ENCODE data around the gene SPOCK3. TPM values are rescaled to one million over a fixed set of nuclear protein-coding genes. Genes with fewer than 3 reads are reported as not detected.
"Not testable (repeated sequence)": the region's sequence is repeated elsewhere in the genome, so short reads cannot be mapped to it uniquely, and the experiment has no call there.

Gene SPOCK3
- not detected for total RNA-seq

- Mint-ChIP-seq H3K9me3 (ENCODE audit: low read depth) (no peaks in the 10 kb centered on the region), H3K36me3 (no peaks in the 10 kb centered on the region), H3K4me3 (peak within 1 kb of the TSS; percentile 44), H3K4me1 (peaks cover 4% of the 10 kb centered on the region), H3K27me3 (peaks cover 27% of the 10 kb centered on the region), H3K27ac (no peak within 1 kb of the TSS)
- ATAC-seq (peak; percentile 49), DNase-seq (peak; percentile 41)
- CTCF ChIA-PET = no interaction called here
These were observed at the start of gene SPOCK3 for GRCh38 chr4:167234316-167234881. Gene SPOCK3 (minus strand): TSS chr4:167234494.

- CTCF ChIA-PET = no interaction called here
These were observed 48.0 kb upstream of the SPOCK3 start for GRCh38 chr4:167282171-167282864.

GRCh38 chr4:167281545-167281944 is 47.3 kb upstream of the SPOCK3 start:
- H3K36me3 Mint-ChIP-seq; H3K4me3 Mint-ChIP-seq; DNase-seq; ATAC-seq; H3K9me3 Mint-ChIP-seq (ENCODE audit: low read depth); CTCF ChIA-PET; H3K27me3 Mint-ChIP-seq; H3K27ac Mint-ChIP-seq; H3K4me1 Mint-ChIP-seq: not testable (repeated sequence)

More at GRCh38 chr4:167282171-167282864, 48.0 kb upstream of the SPOCK3 start:
- ATAC-seq (no peak), DNase-seq (no peak)
- H3K36me3 Mint-ChIP-seq = no peaks in the 10 kb centered on the region
- no peaks in the 10 kb centered on the region for H3K27me3 Mint-ChIP-seq
- no peaks in the 10 kb centered on the region for H3K4me1 Mint-ChIP-seq
- H3K27ac Mint-ChIP-seq = no peak overlapping the region
- no peak overlapping the region for H3K4me3 Mint-ChIP-seq
- H3K9me3 Mint-ChIP-seq (ENCODE audit: low read depth) = peaks cover 2% of the 10 kb centered on the region

GRCh38 chr4:167274351-167274750 is 40.1 kb upstream of the SPOCK3 start:
- H3K36me3 Mint-ChIP-seq = no peaks in the 10 kb centered on the region
- no peaks in the 10 kb centered on the region for H3K27me3 Mint-ChIP-seq
- H3K9me3 Mint-ChIP-seq (ENCODE audit: low read depth) = peaks cover 3% of the 10 kb centered on the region
- no peak for ATAC-seq
- DNase-seq = no peak
- CTCF ChIA-PET = no interaction called here
- no peaks in the 10 kb centered on the region for H3K4me1 Mint-ChIP-seq
- no peak overlapping the region for H3K27ac Mint-ChIP-seq
- no peak overlapping the region for H3K4me3 Mint-ChIP-seq

- Mint-ChIP-seq H3K9me3 (ENCODE audit: low read depth) (peaks cover 5% of the 10 kb centered on the region), H3K4me1 (no peaks in the 10 kb centered on the region), H3K4me3 (no peak overlapping the region), H3K27ac (no peak overlapping the region), H3K27me3 (no peaks in the 10 kb centered on the region), H3K36me3 (no peaks in the 10 kb centered on the region)
- ATAC-seq = no peak
- CTCF ChIA-PET = no interaction called here
- no peak for DNase-seq
These were observed 30.9 kb upstream of the SPOCK3 start for GRCh38 chr4:167265231-167265630.

GRCh38 chr4:167248271-167248670 is 14.0 kb upstream of the SPOCK3 start:
- no peak overlapping the region for H3K27ac Mint-ChIP-seq
- H3K27me3 Mint-ChIP-seq = no peaks in the 10 kb centered on the region
- peaks cover 7% of the 10 kb centered on the region for H3K9me3 Mint-ChIP-seq (ENCODE audit: low read depth)
- H3K4me3 Mint-ChIP-seq = no peak overlapping the region
- H3K36me3 Mint-ChIP-seq = no peaks in the 10 kb centered on the region
- CTCF ChIA-PET = no interaction called here
- DNase-seq = no peak
- no peaks in the 10 kb centered on the region for H3K4me1 Mint-ChIP-seq
- ATAC-seq = no peak

- Mint-ChIP-seq H3K4me1 (no peaks in the 10 kb centered on the region), H3K9me3 (ENCODE audit: low read depth) (peaks cover 6% of the 10 kb centered on the region), H3K27me3 (peaks cover 9% of the 10 kb centered on the region), H3K4me3 (no peak overlapping the region), H3K27ac (no peak overlapping the region), H3K36me3 (no peaks in the 10 kb centered on the region)
- ATAC-seq = no peak
- no peak for DNase-seq
- CTCF ChIA-PET = no interaction called here
These were observed 5.3 kb upstream of the SPOCK3 start for GRCh38 chr4:167239627-167240026.

GRCh38 chr4:167238226-167238625 is 3.9 kb upstream of the SPOCK3 start:
- H3K36me3 Mint-ChIP-seq = no peaks in the 10 kb centered on the region
- DNase-seq (no peak), ATAC-seq (no peak)
- no peak overlapping the region for H3K4me3 Mint-ChIP-seq
- CTCF ChIA-PET = no interaction called here
- peaks cover 4% of the 10 kb centered on the region for H3K4me1 Mint-ChIP-seq
- peaks cover 5% of the 10 kb centered on the region for H3K9me3 Mint-ChIP-seq (ENCODE audit: low read depth)
- H3K27ac Mint-ChIP-seq = no peak overlapping the region
- H3K27me3 Mint-ChIP-seq = peaks cover 21% of the 10 kb centered on the region

GRCh38 chr4:167233685-167234315 is 494 bp downstream of the SPOCK3 start:
- peak overlapping the region; percentile 44 for H3K4me3 Mint-ChIP-seq
- CTCF ChIA-PET = no interaction called here
- H3K36me3 Mint-ChIP-seq = no peaks in the 10 kb centered on the region
- no peak overlapping the region for H3K27ac Mint-ChIP-seq
- ATAC-seq (peak; percentile 42), DNase-seq (no peak)
- peaks cover 4% of the 10 kb centered on the region for H3K4me1 Mint-ChIP-seq
- peaks cover 27% of the 10 kb centered on the region for H3K27me3 Mint-ChIP-seq
- H3K9me3 Mint-ChIP-seq (ENCODE audit: low read depth) = no peaks in the 10 kb centered on the region

GRCh38 chr4:167232805-167233684 is 1.2 kb downstream of the SPOCK3 start:
- ATAC-seq (no peak), DNase-seq (no peak)
- no peak overlapping the region for H3K27ac Mint-ChIP-seq
- H3K9me3 Mint-ChIP-seq (ENCODE audit: low read depth) = no peaks in the 10 kb centered on the region
- CTCF ChIA-PET = no interaction called here
- peaks cover 27% of the 10 kb centered on the region for H3K27me3 Mint-ChIP-seq
- H3K36me3 Mint-ChIP-seq = no peaks in the 10 kb centered on the region
- no peak overlapping the region for H3K4me3 Mint-ChIP-seq
- peaks cover 4% of the 10 kb centered on the region for H3K4me1 Mint-ChIP-seq

- H3K4me1 Mint-ChIP-seq = peaks cover 4% of the 10 kb centered on the region
- no peak overlapping the region for H3K27ac Mint-ChIP-seq
- H3K4me3 Mint-ChIP-seq = no peak overlapping the region
- ATAC-seq (no peak), DNase-seq (no peak)
- CTCF ChIA-PET = no interaction called here
- H3K9me3 Mint-ChIP-seq (ENCODE audit: low read depth) = no peaks in the 10 kb centered on the region
- peaks cover 27% of the 10 kb centered on the region for H3K27me3 Mint-ChIP-seq
- H3K36me3 Mint-ChIP-seq = no peaks in the 10 kb centered on the region
These were observed 3.5 kb downstream of the SPOCK3 start for GRCh38 chr4:167230744-167231143.

- ATAC-seq = no peak
These were observed 12.2 kb downstream of the SPOCK3 start for GRCh38 chr4:167222099-167222498.

GRCh38 chr4:167221084-167221483 is 13.2 kb downstream of the SPOCK3 start:
- Mint-ChIP-seq H3K27me3 (no peaks in the 10 kb centered on the region), H3K9me3 (ENCODE audit: low read depth) (no peaks in the 10 kb centered on the region), H3K4me3 (no peak overlapping the region), H3K36me3 (no peaks in the 10 kb centered on the region), H3K4me1 (peaks cover 3% of the 10 kb centered on the region), H3K27ac (no peak overlapping the region)
- CTCF ChIA-PET = no interaction called here
- no peak for DNase-seq
- no peak for ATAC-seq

More at GRCh38 chr4:167222099-167222498, 12.2 kb downstream of the SPOCK3 start:
- Mint-ChIP-seq H3K27me3 (no peaks in the 10 kb centered on the region), H3K9me3 (ENCODE audit: low read depth) (no peaks in the 10 kb centered on the region), H3K27ac (no peak overlapping the region), H3K36me3 (no peaks in the 10 kb centered on the region), H3K4me1 (peaks cover 3% of the 10 kb centered on the region), H3K4me3 (no peak overlapping the region)
- no peak for DNase-seq
- CTCF ChIA-PET = no interaction called here

Data from activated CD8-positive, alpha-beta memory T cell treated with anti-CD3 and anti-CD28 coated beads, Interleukin-2, amount 10 ng/mL, durations not matched to agents 7 days and 5 days (primary cell).